Osteocyte (in vitro differentiated cells): ENCODE measurements around the gene RBPJ. TPM values are rescaled to one million over a fixed set of nuclear protein-coding genes. Genes with fewer than 3 reads are reported as not detected.
A peak's percentile ranks its signal among the peaks of the same experiment; 100 is the strongest.

Source experiments
- DNase-seq: peaks from one replicate; pipeline ENCODE4 v3.0.0; 2021; ENCODE audit warnings: mixed read lengths; ENCODE audit not compliant: unreplicated experiment; ENCODE audit errors: extremely low spot score
- H3K27ac Mint-ChIP-seq: one replicate; pipeline ENCODE4 v1.8.0; 2021; ENCODE audit warnings: mild to moderate bottlenecking, mixed read lengths; ENCODE audit not compliant: unreplicated experiment
- H3K27me3 Mint-ChIP-seq: one replicate; pipeline ENCODE4 v1.8.0; 2021; ENCODE audit warnings: mixed read lengths; ENCODE audit not compliant: unreplicated experiment
- H3K36me3 Mint-ChIP-seq: one replicate; pipeline ENCODE4 v1.8.0; 2021; ENCODE audit warnings: mixed read lengths; ENCODE audit not compliant: unreplicated experiment
- H3K4me1 Mint-ChIP-seq: one replicate; pipeline ENCODE4 v1.8.0; 2021; ENCODE audit warnings: mixed read lengths; ENCODE audit not compliant: unreplicated experiment
- H3K4me3 Mint-ChIP-seq: one replicate; pipeline ENCODE4 v1.8.0; 2021; ENCODE audit warnings: mild to moderate bottlenecking, moderate library complexity, mixed read lengths; ENCODE audit not compliant: unreplicated experiment
- H3K9me3 Mint-ChIP-seq: one replicate; pipeline ENCODE4 v1.8.0; 2021; ENCODE audit warnings: mixed read lengths; ENCODE audit not compliant: unreplicated experiment
- total RNA-seq: library from RNA; stranded (reverse); gene quantifications from 2 replicates; pipeline ENCODE4 v1.2.1, GENCODE V29; 2021
- TF ChIP-seq, protein P1 (sequence below): fragments of 200-600 bp; sonication (generic); IDR thresholded peaks from 2 replicates; pipeline ENCODE4 v1.5.0; 2021; ENCODE audit warnings: antibody characterized with exemption, mild to moderate bottlenecking, moderate library complexity

Gene RBPJ
- total RNA-seq, 1 donor from 2014 or later, result 79.8 TPM

DNA sequence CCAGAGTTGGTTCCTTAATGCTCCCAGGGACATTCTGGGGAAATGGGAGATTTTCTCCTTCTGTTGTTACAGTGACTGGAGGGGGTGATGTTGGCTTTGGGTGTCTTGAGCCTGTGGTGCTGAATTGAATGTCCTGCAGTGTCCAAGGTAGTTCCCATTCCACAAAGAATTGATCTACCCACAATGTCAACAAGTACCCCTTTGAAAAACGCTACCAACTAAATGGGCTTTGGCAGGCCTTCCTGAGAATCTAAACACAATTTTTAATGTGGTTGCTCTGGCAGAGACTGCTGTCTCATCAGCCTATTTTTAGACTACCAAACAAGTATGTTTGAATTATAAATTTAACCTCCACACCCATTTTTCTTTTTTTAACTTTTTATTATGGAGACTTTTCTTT, 100.1 kb downstream of the RBPJ start:
- H3K36me3 Mint-ChIP-seq, result peaks cover 37% of the 10 kb centered on the region
- TF ChIP-seq, protein P1, sequence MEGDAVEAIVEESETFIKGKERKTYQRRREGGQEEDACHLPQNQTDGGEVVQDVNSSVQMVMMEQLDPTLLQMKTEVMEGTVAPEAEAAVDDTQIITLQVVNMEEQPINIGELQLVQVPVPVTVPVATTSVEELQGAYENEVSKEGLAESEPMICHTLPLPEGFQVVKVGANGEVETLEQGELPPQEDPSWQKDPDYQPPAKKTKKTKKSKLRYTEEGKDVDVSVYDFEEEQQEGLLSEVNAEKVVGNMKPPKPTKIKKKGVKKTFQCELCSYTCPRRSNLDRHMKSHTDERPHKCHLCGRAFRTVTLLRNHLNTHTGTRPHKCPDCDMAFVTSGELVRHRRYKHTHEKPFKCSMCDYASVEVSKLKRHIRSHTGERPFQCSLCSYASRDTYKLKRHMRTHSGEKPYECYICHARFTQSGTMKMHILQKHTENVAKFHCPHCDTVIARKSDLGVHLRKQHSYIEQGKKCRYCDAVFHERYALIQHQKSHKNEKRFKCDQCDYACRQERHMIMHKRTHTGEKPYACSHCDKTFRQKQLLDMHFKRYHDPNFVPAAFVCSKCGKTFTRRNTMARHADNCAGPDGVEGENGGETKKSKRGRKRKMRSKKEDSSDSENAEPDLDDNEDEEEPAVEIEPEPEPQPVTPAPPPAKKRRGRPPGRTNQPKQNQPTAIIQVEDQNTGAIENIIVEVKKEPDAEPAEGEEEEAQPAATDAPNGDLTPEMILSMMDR, result no peak
- no peaks in the 10 kb centered on the region for H3K27me3 Mint-ChIP-seq
- no peaks in the 10 kb centered on the region for H3K9me3 Mint-ChIP-seq
- peak overlapping the region; percentile 67 for H3K27ac Mint-ChIP-seq
- H3K4me3 Mint-ChIP-seq, result no peak overlapping the region
- no peak for DNase-seq
- peaks cover 21% of the 10 kb centered on the region for H3K4me1 Mint-ChIP-seq

DNA sequence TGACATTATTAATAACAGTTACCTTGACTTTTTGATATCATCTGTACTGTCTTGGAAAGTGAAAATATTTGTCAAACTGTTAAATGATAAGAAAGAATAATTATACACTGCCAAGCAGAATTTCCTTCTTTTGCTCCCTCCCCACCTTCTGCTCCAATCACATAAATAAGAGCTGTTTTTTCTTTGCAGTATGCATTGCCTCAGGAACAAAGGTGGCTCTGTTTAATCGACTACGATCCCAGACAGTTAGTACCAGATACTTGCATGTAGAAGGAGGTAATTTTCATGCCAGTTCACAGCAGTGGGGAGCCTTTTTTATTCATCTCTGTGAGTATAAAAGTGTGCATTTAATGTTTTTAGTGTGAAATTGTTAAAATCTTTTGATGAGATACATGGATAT, 103.3 kb downstream of the RBPJ start:
- H3K9me3 Mint-ChIP-seq, result no peaks in the 10 kb centered on the region
- H3K4me1 Mint-ChIP-seq, result peaks cover 19% of the 10 kb centered on the region
- TF ChIP-seq, protein P1, result no peak
- H3K27me3 Mint-ChIP-seq, result no peaks in the 10 kb centered on the region
- H3K27ac Mint-ChIP-seq, result no peak overlapping the region
- H3K4me3 Mint-ChIP-seq, result no peak overlapping the region
- no peak for DNase-seq
- peaks cover 45% of the 10 kb centered on the region for H3K36me3 Mint-ChIP-seq

DNA sequence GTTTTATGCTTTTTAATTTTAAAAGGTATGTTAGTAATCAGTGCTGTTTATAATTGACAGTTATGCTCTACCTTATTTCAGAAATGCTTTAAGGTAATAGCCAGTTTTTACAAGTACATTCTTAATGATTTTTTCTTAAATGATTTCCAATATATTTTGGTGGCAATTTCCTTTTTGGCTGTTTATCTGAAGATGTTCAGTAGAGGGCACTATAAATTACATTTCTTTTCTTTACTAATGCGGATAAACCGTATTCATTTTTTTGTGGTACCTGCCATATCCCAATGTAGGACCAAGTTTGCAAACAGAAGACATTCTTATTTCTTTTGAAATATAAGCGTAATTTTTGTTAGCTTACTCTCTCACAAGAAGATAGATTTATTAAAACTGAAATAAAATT, 104.0 kb downstream of the RBPJ start:
- no peaks in the 10 kb centered on the region for H3K9me3 Mint-ChIP-seq
- H3K36me3 Mint-ChIP-seq, result peaks cover 48% of the 10 kb centered on the region
- no peaks in the 10 kb centered on the region for H3K27me3 Mint-ChIP-seq
- H3K4me3 Mint-ChIP-seq, result no peak overlapping the region
- peaks cover 19% of the 10 kb centered on the region for H3K4me1 Mint-ChIP-seq
- DNase-seq, result no peak
- TF ChIP-seq, protein P1, result peak; percentile 38
- no peak overlapping the region for H3K27ac Mint-ChIP-seq

DNA sequence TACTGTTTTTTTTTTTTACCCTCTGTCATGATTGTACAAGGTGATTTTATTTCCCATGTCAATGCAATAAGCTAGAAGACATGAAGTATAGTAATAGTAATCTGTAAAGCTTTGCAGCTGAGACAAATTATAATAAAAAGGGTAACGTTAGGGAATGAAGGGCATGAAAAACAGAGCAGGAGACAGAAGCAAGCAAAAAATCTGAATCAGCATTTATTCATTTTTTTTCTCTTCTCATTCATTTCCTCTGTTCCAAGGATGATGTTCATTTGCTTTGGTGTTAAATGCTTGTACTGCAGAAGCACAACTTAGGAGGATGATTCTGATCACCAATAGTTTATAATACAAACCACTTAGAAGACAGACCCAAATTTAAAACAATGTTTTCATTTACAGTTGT, 105.1 kb downstream of the RBPJ start:
- Mint-ChIP-seq H3K4me3 (no peak overlapping the region), H3K4me1 (peaks cover 11% of the 10 kb centered on the region), H3K27ac (no peak overlapping the region), H3K36me3 (peaks cover 54% of the 10 kb centered on the region), H3K27me3 (no peaks in the 10 kb centered on the region), H3K9me3 (no peaks in the 10 kb centered on the region)
- DNase-seq, result no peak
- TF ChIP-seq, protein P1, result no peak

DNA sequence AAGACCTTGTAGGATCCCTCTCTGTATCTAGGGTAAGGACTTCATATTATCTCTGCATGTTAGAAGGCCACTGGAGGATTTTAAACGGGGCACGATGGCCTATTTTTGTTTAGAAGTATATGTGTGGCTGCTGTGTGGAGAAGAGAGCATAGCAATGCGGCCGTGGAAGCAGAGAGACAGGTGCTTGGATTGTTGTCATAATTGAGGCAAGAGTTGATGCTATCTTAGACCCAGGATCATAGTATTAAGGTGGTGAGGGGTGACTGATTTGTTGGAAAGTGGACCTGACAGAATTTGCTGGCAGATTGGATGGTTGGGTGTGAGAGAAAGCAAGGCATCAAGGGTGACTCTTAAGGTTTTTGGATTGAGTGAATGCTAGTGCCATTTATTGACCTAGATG, 106.1 kb downstream of the RBPJ start:
- Mint-ChIP-seq H3K4me3 (no peak overlapping the region), H3K27ac (no peak overlapping the region), H3K9me3 (no peaks in the 10 kb centered on the region), H3K27me3 (no peaks in the 10 kb centered on the region), H3K36me3 (peaks cover 54% of the 10 kb centered on the region), H3K4me1 (peaks cover 6% of the 10 kb centered on the region)
- TF ChIP-seq, protein P1, result no peak
- DNase-seq, result no peak
